B cell (primary cell): Measurements from ENCODE around the gene RASSF3.

Experiments
- CTCF ChIP-seq: fragments of 200-600 bp; IDR thresholded peaks from one replicate; pipeline ENCODE4 v1.8.0; 2022; ENCODE audit warnings: antibody characterized with exemption, mild to moderate bottlenecking
- EZH2 ChIP-seq: IDR thresholded peaks from 2 replicates; pipeline ENCODE4 v1.6.1; 2012; ENCODE audit warnings: borderline replicate concordance, low read depth, mild to moderate bottlenecking, moderate library complexity, low read length; ENCODE audit not compliant: insufficient read depth, poor library complexity, severe bottlenecking

- TF ChIP-seq EZH2 (no peak), CTCF (no peak)
Measured at GRCh38 chr12:64744422-64745258, 134.3 kb downstream of the RASSF3 start.
